Colonic mucosa (tissue), 4 donors: ENCODE results near the gene SENP6. TPM values are rescaled to one million over a fixed set of nuclear protein-coding genes. Genes with fewer than 3 reads are reported as not detected.

Experiments used
- DNase-seq: peaks from one replicate; pipeline ENCODE4 v3.0.0-alpha.2; 2020
- H3K27ac ChIP-seq: fragments of 200-600 bp; one replicate; pipeline ENCODE4 v1.8.0; 2021
- H3K27me3 ChIP-seq: fragments of 200-600 bp; one replicate; pipeline ENCODE4 v1.8.0; 2021
- H3K36me3 ChIP-seq: fragments of 200-600 bp; one replicate; pipeline ENCODE4 v1.8.0; 2021
- H3K4me1 ChIP-seq: fragments of 200-600 bp; one replicate; pipeline ENCODE4 v1.8.0; 2021; ENCODE audit warnings: mild to moderate bottlenecking
- H3K4me3 ChIP-seq: fragments of 200-600 bp; one replicate; pipeline ENCODE4 v1.8.0; 2021
- H3K9ac ChIP-seq, 2 donors: one replicate each; pipeline ENCODE4 v1.7.0; 2013; ENCODE audit warnings: control low read depth in 2 of 2, low read depth in 2 of 2, low read length in 2 of 2
- H3K9me3 ChIP-seq: fragments of 200-600 bp; one replicate; pipeline ENCODE4 v1.8.0; 2021
- intact Hi-C: fragments of 100-400 bp; cut with DNase I; formaldehyde crosslinking; loops from one replicate; pipeline ENCODE4 v1.14.1; 2022
- total RNA-seq, 2 donors: library from RNA; stranded (reverse); fragmentation: NEBNext Ultra II Directional in 1 of 2; extraction: Animal tissue kit (Norgen Biotek cat#: 25700) in 1 of 2; gene quantifications; one replicate each; pipeline ENCODE4 v1.2.1, GENCODE V29; 2021
- TF ChIP-seq, protein P1 (sequence below): fragments of 200-600 bp; IDR thresholded peaks from one replicate; pipeline ENCODE4 v1.8.0; 2022; ENCODE audit warnings: antibody characterized with exemption, mild to moderate bottlenecking
- donor health status: healthy.
- donor health status: DM: no; HTN: no; CAD: no.
- donor health status: DM: no; HTN: no; CAD: no.

Gene SENP6
- total RNA-seq, 2 donors from 2014 or later: 51.9 to 70.0 TPM

DNA sequence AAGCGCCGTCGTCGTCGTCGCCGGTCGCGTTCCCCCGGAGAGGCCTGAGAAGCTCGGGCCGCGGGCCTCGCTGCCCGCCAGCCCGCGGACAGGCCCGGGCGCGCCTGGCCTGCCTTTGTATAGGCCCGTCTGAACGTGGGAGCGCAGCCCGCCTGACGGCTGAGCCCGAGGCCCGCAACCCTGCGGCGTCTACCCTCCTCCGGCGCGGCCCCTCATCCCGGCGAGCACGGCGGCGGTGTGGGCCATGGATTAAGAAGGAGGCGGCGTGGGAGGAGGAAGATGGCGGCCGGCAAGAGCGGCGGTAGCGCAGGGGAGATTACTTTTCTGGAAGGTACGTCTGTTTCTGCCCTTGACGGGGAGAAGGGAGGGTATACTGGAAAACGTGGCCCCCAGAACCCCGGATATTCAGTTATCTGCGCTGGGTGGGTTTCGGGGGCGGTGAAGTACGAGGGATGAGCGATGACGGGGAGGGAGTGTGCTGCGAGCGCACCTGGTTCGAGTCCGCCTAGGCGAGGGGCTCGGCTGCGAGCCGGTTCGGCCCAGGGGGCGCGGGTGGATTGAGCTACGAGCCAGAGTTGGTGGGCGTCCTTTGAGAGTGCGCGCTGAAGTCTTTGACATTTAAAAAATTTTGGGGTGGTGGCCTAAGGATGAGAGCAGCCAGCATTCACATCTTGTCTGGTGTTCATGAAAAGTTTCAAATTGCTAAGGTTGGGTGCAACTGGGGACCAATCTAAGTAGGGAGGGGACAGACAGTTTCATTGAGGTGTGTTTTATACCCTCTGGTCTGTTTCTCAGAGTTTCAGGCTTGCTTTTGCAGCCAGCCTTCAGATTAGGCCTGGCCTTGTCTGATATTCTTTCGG is 796 bp downstream of the SENP6 start:
- no peaks in the 10 kb centered on the region for H3K27me3 ChIP-seq
- H3K36me3 ChIP-seq: no peaks in the 10 kb centered on the region
- TF ChIP-seq, protein P1, sequence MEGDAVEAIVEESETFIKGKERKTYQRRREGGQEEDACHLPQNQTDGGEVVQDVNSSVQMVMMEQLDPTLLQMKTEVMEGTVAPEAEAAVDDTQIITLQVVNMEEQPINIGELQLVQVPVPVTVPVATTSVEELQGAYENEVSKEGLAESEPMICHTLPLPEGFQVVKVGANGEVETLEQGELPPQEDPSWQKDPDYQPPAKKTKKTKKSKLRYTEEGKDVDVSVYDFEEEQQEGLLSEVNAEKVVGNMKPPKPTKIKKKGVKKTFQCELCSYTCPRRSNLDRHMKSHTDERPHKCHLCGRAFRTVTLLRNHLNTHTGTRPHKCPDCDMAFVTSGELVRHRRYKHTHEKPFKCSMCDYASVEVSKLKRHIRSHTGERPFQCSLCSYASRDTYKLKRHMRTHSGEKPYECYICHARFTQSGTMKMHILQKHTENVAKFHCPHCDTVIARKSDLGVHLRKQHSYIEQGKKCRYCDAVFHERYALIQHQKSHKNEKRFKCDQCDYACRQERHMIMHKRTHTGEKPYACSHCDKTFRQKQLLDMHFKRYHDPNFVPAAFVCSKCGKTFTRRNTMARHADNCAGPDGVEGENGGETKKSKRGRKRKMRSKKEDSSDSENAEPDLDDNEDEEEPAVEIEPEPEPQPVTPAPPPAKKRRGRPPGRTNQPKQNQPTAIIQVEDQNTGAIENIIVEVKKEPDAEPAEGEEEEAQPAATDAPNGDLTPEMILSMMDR: no peak
- peak overlapping the region; percentile 96 for H3K27ac ChIP-seq
- peaks cover 5% of the 10 kb centered on the region for H3K4me1 ChIP-seq
- H3K9me3 ChIP-seq: no peaks in the 10 kb centered on the region
- DNase-seq: peak; percentile 48
- peak overlapping the region; percentile 76 for H3K4me3 ChIP-seq
- peak overlapping the region; percentile 70 to 95 for H3K9ac ChIP-seq
- intact Hi-C loops: no loop called here

DNA sequence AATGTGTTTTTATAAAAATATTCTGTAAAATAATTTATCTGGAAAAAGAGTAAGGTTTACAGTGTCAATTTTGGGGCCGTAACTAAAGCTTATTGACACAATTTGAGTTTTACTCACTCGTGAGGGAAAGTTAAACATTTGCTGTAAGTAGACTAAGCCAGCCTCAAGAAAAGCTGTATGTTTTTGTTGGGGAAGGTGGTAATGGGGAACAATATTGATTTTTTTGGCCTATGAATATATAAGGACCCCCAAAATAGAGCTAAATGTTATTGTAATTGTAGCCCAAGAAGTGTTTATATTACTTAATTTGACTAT is 1.4 kb downstream of the SENP6 start:
- TF ChIP-seq, protein P1: no peak
- DNase-seq: no peak
- Histone ChIP-seq H3K4me3 (peak overlapping the region; percentile 76), H3K27me3 (no peaks in the 10 kb centered on the region), H3K27ac (peak overlapping the region; percentile 96), H3K4me1 (peaks cover 5% of the 10 kb centered on the region), H3K9ac (peak overlapping the region; percentile 30 to 70), H3K36me3 (no peaks in the 10 kb centered on the region), H3K9me3 (no peaks in the 10 kb centered on the region)
- intact Hi-C loops: no loop called here

DNA sequence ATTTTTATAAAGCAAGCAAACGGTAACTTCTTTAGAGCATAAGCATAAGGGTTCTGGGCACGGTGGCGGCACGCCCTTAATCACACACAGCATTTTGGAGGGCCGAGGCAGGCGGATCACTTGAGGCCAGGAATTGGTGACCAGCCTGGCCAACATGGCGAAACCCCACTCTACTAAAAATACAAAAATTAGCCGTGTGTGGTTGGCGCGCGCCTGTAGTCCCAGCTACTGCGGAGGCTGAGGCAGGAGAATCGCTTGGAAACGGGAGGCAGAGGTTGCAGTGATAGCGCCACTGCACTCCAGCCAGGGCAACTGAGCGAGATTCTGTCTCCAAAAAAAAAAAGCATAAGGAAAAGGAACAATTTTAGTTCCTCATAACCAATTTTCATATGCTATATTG is 2.6 kb downstream of the SENP6 start:
- H3K9ac ChIP-seq: no peak overlapping the region
- H3K27ac ChIP-seq: no peak overlapping the region

DNA sequence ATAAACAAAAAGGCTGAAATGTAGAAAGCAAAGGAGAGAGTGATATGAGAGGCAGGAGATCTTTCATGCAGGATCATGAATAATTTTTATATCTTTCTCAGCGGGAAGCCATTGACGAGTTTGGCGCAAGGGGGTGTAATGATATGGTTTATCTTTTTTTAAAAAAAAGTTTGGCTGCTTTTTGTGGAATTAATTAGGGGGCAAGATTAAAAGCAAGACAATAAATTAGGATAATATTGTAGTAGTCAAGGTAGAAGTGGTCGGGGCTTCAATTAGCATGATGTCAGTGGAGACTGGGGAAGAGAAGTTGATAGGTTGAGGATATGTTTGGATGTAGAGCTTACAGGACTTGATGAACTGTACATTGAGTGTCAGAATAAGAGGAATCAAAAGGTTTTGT is 4.0 kb downstream of the SENP6 start:
- intact Hi-C loops: no loop called here
- TF ChIP-seq, protein P1: no peak
- H3K4me1 ChIP-seq: peaks cover 17% of the 10 kb centered on the region

More for the DNA sequence above, 2.6 kb downstream of the SENP6 start:
- Histone ChIP-seq H3K36me3 (no peaks in the 10 kb centered on the region), H3K4me3 (no peak overlapping the region), H3K4me1 (peaks cover 9% of the 10 kb centered on the region), H3K9me3 (no peaks in the 10 kb centered on the region), H3K27me3 (no peaks in the 10 kb centered on the region)
- TF ChIP-seq, protein P1: no peak
- no peak for DNase-seq
- intact Hi-C loops: no loop called here

DNA sequence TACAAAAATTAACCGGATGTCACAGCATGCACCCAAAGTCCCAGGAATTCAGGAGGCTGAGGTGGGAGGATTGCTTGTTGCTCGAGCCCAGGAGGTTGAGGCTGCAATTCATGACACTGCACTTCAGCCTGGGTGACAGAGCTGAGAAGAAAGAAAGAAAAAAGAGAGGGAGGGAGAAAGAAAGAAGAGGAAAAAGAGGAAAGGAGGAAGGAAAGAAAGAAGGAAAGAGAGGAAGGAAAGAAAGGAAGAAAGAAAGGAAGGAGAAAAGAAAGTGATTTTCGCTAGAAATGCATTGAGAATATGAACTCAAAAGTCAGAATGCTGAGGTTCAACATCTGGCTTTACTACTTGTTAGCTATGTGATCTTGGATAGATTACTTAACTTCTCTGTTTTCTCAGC is 6.6 kb downstream of the SENP6 start:
- Histone ChIP-seq H3K27ac (no peak overlapping the region), H3K9ac (no peak overlapping the region), H3K4me3 (no peak overlapping the region), H3K9me3 (no peaks in the 10 kb centered on the region), H3K4me1 (peaks cover 23% of the 10 kb centered on the region), H3K27me3 (no peaks in the 10 kb centered on the region), H3K36me3 (no peaks in the 10 kb centered on the region)
- intact Hi-C loops: no loop called here
- DNase-seq: no peak
- TF ChIP-seq, protein P1: no peak

More for the DNA sequence above, 4.0 kb downstream of the SENP6 start:
- Histone ChIP-seq H3K4me3 (no peak overlapping the region), H3K27me3 (no peaks in the 10 kb centered on the region), H3K9ac (no peak overlapping the region), H3K9me3 (no peaks in the 10 kb centered on the region), H3K27ac (no peak overlapping the region), H3K36me3 (no peaks in the 10 kb centered on the region)
- no peak for DNase-seq
